ENCODE measurements around the gene ORAI1.
"Not testable (repeated sequence)": the region's sequence is repeated elsewhere in the genome, so short reads cannot be mapped to it uniquely, and the experiment has no call there.

Gene ORAI1

DNA sequence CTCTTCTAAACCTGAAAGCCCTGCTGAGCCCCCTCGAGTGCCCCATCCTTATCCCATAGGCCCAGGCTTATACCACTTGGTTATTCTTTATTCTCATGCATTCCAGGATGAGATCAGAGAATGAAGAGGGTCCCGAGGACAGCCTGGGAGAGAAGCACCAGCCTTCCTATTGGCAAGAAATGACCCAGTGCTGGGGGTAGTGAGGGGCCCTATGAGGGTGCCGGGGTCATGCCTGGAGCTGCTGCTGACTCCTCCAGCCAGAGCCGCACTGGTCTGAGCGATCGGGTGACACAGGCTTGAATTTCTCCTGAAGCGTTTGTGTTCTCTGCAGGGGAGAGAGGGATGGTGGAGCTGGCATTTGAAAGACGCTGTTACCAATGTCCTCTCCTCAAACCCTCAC, 25.0 kb downstream of the ORAI1 start:
- no peak for DNase-seq

DNA sequence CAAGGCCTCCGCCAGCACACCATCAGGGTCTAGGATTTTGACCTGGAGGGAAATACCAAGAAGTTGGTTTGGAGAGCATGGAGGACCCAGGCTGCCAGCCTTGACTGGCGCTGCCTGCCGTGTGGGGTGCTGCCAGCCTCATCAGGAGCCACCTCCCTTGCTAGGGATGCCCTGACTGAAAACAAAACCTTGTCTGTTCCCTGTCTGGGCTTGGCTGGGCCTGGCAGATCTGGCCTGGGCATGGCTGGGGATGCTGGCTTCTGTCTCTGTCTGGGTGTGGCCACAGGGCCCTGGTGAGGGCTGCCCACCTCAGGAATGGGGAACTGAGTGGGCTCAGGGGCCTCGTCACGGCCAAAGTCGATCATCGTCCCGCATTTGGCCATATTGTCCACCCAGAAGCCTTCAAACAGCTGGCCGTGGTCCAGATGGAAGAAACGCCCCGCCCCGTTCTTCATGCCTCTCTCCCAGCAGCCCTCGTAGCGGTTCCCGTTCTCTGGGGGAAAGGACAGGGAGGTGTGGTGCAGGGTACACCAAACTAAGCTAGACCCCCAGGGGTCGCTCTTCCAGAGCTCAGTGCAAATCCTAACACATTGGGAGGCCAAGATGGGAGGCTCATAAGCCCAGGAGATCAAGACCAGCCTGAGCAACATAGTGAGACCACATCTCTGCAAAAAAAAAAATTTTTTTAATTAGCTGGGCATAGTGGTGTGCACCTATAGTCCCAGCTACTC, 26.6 kb downstream of the ORAI1 start:
- DNase-seq = no peak

DNA sequence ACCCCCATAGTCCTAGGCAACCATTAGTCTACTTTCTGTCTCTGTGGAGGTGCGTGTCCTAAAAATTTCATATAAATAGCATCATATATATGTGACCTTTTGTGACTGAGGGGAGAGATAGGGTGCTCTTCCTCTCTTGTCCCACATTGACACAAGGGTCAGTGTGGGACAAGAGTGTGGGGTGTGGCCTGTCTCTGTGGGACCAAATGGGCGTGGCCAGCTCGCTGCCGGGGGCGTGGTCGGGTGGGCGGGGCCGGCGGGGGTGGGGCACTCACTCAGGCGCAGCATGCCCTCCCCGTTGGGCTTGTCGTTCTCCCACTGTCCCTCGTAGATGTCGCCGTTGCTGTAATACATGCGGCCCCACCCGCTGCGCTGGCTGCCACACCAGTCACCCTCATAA, 27.7 kb downstream of the ORAI1 start:
- DNase-seq = no peak

DNA sequence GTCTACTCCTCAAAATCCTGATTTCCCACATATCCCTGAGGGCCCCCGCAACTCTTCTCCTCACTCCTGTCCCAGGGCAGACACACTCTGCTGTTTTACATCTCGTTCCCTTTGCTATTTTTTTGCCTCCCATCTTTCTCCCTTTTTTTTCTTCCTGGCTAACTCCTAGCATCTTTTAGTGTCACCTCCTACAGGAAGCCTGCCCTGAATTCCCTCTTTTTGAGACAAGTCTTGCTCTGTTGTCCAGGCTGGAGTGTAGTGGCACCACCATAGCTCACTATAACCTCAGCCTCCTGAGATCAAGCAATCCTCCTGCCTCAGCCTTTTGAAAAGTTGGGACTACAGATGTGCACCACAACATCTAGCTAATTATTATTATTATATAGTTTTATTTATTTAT, 29.8 kb downstream of the ORAI1 start:
- no peak for DNase-seq

DNA sequence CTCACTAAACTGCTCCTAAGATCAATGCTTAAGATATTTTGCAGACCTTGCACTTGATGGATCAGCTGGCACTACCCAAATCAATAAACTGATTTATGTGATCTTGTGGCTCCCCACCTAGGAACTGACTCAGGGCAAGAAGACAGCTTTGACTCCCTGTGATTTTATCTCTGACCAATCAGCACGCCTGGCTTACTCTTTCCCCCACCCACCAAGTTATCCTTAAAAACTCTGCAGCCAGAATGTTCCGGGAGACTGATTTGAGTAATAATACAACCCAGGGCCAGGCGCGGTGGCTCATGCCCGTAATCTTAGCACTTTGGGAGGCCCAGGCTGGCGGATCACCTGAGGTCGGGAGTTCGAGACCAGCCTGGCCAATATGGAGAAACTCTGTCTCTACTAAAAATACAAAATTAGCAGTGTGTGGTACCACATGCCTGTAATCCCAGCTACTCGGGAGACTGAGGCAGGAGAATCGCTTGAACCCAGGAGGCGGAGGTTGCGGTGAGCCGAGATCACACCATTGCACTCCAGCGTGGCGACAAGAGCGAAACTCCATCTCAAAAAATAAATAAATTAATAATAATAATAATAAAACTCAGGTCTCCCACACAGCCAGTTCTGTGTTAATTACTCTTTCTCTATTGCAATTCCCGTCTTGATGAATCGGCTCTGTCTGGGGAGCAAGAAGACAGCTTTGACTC, 31.1 kb downstream of the ORAI1 start:
- DNase-seq = no peak

DNA sequence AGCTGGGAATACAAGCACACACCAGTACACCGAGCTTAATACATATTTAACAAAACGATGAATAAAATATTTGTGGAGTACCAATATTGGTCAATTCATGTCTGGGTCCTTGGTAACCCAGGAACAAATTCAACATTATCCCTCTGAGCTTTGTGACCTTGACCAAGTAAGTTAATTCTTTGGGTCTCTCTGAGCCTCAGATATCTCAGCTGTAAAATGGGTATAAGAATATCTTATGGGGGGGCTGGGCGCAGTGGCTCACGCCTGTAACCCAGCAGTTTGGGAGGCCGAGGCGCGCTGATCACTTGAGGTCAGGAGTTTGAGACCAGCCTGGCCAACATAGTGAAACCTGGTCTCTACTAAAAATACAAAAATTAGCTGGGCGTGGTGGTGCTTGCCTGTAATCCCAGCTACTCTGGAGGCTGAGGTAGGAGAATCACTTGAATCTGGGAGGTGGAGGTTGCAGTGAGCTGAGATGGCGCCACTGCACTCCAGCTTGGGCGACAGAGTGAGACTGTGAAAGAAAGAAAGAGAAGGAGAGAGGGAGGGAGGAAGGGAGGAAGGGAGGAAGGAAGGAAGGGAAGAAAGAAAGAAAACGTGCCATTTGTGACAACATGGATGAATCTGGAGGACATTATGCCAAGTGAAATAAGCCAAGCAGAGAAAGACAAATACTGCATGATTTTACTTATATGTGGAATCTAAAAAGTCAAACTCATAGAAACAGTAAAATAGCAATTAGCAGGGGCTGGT, 35.2 kb downstream of the ORAI1 start:
- DNase-seq = not testable (repeated sequence)

DNA sequence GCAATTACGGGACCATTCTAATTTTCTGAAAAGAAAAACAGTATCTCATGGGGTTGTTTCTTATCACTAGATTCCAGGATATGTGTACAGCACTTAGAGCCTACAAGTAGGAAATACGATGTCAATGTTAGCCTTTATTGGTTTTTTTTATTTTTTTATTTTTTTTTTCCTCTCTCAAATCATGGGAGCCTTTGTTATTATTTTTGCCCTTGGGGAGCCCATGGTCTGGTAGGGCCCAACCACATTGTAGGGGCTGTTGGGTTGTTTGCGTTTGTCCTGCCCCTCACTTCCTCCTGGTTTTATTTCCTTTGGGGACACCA, 37.2 kb downstream of the ORAI1 start:
- no peak for DNase-seq

DNA sequence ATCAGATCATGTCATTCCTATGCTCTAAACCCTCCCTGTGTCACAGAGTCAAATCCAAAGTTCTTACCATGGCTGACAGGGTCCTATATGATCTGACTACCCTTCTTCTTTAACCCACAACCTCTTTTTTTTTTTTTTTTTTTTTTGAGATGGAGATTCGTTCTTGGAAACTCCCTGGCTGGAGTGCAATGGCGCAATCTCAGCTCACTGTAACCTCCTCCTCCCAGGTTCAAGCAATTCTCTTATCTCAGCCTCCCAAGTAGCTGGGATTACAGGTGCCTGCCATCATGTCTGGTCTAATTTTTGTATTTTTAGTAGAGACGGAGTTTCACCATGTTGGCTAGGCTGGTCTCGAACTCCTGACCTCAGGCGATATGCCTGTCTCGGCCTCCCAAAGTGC, 40.5 kb downstream of the ORAI1 start:
- not testable (repeated sequence) for DNase-seq

DNA sequence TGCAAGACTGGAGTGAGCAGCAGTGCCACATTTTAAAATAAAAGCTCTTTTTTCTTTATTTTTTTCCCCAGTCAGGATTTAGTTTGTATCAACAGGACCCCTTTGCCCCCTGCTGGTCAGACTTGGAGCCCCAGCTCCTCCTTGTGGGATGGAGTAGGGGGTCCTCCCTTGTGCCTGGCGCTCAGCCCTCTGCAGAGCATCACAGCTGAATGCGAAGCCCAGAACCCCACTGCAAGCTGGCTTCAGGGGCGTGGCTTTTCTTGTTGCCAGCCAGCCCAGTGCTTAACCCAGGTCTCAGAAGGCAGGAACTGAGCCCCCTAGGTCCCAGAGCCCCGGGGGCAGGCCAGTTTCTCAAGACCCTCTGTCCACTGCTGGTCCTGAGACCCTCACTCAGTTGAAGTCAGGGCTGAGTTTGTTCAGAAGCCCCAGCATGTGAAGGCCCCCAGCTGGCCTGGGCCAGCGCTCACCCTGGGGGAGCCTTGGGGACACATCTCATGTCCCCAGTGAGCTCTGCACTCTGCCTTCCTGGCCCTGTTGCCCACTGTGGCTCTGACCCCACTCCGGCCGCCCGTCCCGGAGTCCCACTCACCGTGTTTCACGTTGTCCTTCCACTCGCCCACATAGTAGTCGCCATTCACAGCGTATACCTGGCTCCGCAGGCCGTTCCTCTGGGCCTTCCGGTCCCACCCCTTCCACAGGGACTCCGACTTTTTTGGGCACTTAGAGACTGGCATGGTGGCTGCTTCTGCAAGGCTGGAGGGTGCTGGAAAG, 42.6 kb downstream of the ORAI1 start:
- peak; percentile 17 for DNase-seq

DNA sequence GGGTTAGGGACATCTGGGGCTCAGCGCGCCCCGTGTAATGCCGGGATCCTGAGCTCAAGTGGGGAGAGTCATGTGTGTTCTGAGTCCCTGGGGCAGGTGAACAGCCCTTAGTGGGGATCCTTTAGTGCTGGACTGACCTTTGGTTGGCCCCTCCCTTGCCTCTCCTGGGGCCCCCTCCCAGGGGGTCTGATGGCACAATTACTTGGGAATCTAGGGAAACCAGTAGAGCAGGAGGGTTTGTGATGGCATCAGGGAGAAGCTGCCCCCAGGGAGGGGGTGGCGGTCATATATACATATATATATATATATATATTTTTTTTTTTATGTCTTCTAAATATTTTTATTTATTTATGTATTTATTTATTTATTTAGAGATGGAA, 43.2 kb downstream of the ORAI1 start, which contains the start of gene MORN3:
Gene MORN3, minus strand, starts transcription at position 134 of the 380 bp plus-strand sequence. CDS start 171 bp downstream, outside the sequence.
- no peak for DNase-seq

DNA sequence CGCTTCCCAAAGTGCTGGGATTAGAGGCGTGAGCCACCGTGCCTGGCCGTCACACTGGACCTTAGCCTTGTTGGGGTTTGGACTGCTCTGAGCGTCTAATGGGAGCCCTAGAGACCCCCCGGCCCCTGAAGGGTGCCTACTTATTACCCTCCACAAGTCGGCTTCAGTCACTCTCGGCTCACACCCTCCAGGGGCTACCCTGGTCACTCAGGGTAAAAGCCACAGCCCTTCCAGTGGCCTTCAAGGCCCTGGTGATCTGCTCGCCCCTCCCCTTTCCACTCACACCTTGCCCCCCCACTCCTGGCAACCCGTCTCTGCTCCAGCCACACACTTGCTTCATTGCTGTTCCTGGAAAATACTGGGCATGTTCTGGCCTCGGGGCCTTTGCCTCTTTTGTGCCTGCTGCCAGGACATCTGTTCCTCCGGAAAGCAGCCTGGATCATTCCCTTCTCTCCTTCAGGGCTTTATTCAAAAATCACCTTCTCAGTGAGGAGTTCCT, 46.7 kb downstream of the ORAI1 start:
- no peak for DNase-seq

DNA sequence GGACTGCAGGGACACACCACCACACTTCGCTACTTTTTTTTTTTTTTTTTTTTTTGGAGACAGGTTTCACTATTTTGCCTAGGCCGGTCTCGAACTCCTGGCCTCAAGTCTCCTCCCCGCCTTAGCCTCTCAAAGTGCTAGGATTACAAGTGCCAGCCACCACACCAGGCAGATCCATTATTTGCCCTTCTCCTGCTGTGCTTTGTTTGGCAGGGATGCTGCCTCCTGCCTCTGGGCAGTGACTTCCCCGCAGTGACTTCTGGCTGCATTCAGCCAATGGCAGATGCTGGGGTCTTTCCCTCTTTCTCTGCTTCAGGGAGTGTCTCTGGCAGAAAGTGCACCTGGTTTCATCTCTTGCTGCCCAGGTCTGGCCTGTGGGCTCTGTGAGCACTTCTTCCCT, 49.9 kb downstream of the ORAI1 start:
- DNase-seq = no peak

DNA sequence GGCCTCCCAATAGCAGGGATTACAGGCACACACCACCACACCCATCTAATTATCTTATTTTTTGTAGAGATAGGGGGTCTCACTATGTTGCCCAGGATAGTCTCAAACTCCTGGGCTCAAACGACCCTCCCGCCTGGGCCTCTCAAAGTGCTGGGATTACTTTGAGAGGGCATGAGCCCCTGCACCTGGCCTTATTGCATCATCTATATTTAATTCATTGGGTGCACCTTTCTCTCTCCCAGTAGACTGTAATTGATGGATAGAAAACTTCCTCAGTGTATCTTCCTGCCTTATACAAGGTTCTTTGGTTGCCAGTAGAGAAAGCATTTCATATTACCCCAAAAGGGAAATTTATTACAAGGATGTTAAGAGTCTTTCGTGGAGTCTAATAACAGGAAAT, 52.0 kb downstream of the ORAI1 start:
- DNase-seq = no peak

DNA sequence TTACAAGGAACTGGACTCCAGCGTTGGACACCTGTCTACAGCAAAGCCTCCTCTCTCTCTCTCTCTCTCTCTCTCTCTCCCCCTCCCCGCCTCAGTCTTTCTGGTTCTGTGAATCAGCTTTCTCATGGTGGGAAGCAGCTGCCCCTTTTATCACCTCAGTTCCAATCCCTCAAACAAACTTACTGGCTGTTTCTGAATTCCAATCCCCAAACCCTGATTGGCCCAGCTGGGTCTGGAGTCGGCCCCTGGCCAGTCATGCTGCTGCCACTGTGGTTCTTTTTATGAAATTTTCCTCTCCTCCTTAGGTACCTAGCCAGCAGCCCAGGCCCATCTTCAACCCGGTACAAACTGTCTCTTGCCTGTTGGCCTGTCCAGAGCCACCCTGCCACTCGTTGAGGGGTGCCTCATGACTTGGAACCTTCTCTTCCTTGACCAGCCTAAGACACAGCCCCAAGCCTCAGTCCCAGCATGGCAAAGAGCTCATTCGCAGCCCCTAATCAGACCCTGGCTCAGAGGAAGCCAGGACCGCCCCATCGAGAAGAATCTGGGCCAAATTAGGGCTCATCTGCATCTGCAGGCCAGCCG, 52.5 kb downstream of the ORAI1 start:
- DNase-seq = no peak

DNA sequence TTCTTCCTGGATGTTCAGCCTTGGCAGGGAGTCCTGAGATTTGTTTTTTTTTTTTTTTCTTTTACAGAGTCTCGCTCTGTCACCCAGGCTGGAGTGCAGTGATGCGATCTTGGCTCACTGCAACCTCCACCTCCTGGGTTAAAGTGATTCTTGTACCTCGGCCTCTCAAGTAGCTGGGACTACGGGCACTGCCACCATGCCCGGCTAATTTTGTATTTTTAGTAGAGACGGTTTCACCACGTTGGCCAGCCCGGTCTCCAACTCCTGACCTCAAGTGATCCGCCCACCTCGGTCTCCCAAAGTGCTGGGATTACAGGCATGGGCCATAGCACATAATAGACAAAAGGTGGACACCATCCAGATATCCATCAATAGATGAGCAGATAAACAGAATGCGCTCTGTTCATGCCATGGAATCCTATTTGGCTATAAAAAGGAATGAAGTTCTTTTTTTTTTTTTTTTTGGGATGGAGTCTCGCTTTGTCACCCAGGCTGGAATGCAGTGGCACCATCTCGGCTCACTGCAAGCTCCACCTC, 53.4 kb downstream of the ORAI1 start:
- not testable (repeated sequence) for DNase-seq

DNA sequence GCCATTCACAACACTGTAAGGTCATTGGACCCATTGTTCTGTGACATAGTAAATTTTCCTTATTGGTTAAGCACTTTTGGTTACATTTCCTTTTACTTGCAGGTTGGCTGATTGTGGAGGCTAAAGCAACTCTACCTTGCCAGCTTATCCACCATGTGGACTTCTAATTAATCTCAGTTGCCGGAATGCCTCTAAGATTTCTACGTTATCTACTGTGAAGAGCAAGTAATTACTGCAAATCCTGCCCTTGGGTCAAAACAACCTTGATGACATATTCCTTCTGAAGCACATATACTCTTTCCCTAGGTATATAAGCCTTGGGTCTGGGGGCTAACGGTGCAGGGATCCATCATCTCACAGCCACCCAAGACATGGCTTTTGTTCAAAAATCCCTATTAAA, 62.6 kb downstream of the ORAI1 start:
- DNase-seq = no peak

DNA sequence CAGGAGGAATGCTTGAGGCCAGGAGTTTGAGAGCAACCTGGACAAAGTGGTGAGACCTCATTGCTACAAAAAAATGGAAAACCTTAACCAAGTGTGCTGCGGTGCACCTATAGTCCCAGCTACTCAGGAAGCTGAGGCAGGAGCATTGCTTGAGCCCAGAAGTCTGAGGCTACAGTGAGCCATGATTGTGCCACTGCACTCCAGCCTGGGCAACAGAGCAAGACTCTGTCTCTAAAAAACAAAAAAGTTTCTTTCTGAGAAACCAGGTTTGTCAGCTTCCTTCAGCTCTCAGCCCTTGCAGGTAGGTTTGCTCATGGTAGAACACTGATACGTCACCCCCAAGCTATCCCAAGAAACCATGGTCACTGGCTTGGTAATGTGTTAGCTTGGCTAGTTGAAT, 63.1 kb downstream of the ORAI1 start:
- DNase-seq = no peak

All from NCI-H1092 treated with DMSO at 0.1 percent for 48 hours (cell line).